ENCODE results near the gene STIP1. TPM values are rescaled to one million over a fixed set of nuclear protein-coding genes. Genes with fewer than 3 reads are reported as not detected.

The STIP1 gene
- total RNA-seq, 1 donor from 2014 or later = 206 TPM

GRCh38 chr11:64164392-64165312 lies 21.3 kb upstream of the STIP1 start:
- TF ChIP-seq CTCF (conservative IDR thresholded peaks at IDR 0.05) = no peak
- no peak for DNase-seq (ENCODE audit: extremely low spot score, unreplicated experiment)
- Mint-ChIP-seq H3K4me1 (ENCODE audit: unreplicated experiment) (peaks cover 12% of the 10 kb centered on the region), H3K9me3 (no peaks in the 10 kb centered on the region), H3K27ac (peak overlapping the region; percentile 62), H3K36me3 (no peaks in the 10 kb centered on the region), H3K4me3 (peak overlapping the region; percentile 85), H3K27me3 (no peaks in the 10 kb centered on the region)

DNA sequence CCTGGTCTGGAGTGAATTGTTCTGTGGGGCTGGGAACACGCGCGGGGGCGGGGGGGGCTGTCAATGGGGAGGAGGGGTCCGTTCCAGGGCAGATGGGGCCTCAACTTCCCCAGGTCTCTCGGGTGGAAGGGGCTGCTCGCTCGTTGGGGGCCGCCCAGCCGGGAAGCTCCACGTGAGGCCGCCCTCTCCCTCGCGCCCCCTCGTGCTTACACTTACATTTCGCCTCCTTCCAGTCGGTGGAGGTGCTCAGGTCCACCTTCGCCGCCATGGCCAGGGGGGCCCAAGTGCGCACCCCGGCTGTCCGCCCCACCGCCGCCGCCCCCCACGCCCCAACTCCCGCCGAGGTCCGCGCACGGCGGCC lies 20.5 kb upstream of the STIP1 start:
- TF ChIP-seq CTCF (conservative IDR thresholded peaks at IDR 0.05) = peak; percentile 22
- Mint-ChIP-seq H3K27ac (no peak overlapping the region), H3K9me3 (no peaks in the 10 kb centered on the region), H3K36me3 (no peaks in the 10 kb centered on the region), H3K4me3 (peak overlapping the region; percentile 85), H3K27me3 (no peaks in the 10 kb centered on the region), H3K4me1 (ENCODE audit: unreplicated experiment) (peaks cover 15% of the 10 kb centered on the region)
- DNase-seq (ENCODE audit: extremely low spot score, unreplicated experiment) = no peak

- TF ChIP-seq CTCF (conservative IDR thresholded peaks at IDR 0.05) = no peak
- Mint-ChIP-seq H3K36me3 (no peaks in the 10 kb centered on the region), H3K4me3 (peak within 1 kb of the TSS; percentile 93), H3K9me3 (no peaks in the 10 kb centered on the region), H3K4me1 (ENCODE audit: unreplicated experiment) (peaks cover 15% of the 10 kb centered on the region), H3K27ac (peak within 1 kb of the TSS; percentile 90), H3K27me3 (no peaks in the 10 kb centered on the region)
- peak; percentile 89 for DNase-seq (ENCODE audit: extremely low spot score, unreplicated experiment)
Observed at GRCh38 chr11:64165842-64166635, 19.9 kb upstream of the STIP1 start, which contains the start of gene MACROD1. Gene MACROD1 (minus strand): TSS chr11:64166113. CDS start chr11:64165994, 119 bp downstream.

- H3K27ac Mint-ChIP-seq = no peak overlapping the region
- DNase-seq (ENCODE audit: extremely low spot score, unreplicated experiment) = no peak
- no peaks in the 10 kb centered on the region for H3K27me3 Mint-ChIP-seq
- no peak overlapping the region for H3K4me3 Mint-ChIP-seq
- no peak for TF ChIP-seq CTCF (conservative IDR thresholded peaks at IDR 0.05)
- peaks cover 9% of the 10 kb centered on the region for H3K4me1 Mint-ChIP-seq (ENCODE audit: unreplicated experiment)
- peaks cover 9% of the 10 kb centered on the region for H3K36me3 Mint-ChIP-seq
- H3K9me3 Mint-ChIP-seq = no peaks in the 10 kb centered on the region
Observed at GRCh38 chr11:64170419-64170818, 15.6 kb upstream of the STIP1 start.

DNA sequence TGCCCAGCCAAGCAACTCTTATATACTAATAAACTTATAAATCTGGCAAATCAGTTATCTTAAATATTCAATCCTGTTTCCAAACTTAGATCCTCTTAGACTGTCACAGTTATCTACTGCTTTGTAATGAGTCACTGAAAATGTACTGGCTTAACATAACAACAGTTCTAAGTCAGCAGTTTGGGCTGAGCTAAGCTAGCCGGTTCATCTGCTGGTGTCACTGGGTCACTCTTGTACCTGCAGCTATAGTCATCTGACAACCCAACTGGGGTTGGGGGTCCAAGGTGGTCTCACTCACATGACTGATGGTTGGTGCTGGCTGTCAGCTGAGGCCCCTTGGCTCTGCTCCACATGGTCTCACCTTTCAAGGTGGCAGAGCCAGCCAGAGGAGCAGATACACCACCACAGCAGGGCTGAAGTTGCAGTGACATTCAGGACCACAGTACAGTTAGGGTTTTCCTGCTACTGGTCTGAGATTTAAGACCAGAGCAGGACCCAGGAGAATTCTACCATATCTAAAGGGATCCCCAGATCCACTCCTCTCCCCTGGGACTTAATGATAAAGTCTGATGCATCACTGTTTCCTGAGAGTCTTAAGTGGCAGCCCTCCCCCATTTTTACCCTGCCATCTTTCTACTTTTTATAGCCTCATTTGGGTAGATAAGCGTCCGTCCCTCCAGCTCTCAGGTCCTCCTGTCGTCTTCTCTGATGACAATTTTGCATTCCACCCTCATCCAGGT lies 12.2 kb upstream of the STIP1 start:
- H3K36me3 Mint-ChIP-seq = peaks cover 14% of the 10 kb centered on the region
- no peak overlapping the region for H3K4me3 Mint-ChIP-seq
- peak overlapping the region; percentile 2 for H3K27ac Mint-ChIP-seq
- DNase-seq (ENCODE audit: extremely low spot score, unreplicated experiment) = no peak
- TF ChIP-seq CTCF (conservative IDR thresholded peaks at IDR 0.05) = no peak
- no peaks in the 10 kb centered on the region for H3K27me3 Mint-ChIP-seq
- no peaks in the 10 kb centered on the region for H3K9me3 Mint-ChIP-seq
- H3K4me1 Mint-ChIP-seq (ENCODE audit: unreplicated experiment) = peaks cover 4% of the 10 kb centered on the region

Data from type B pancreatic cell (in vitro differentiated cells).